GM19438 (cell line): Measurements from ENCODE around the gene OR51M1.
"Not testable (repeated sequence)": the region's sequence is repeated elsewhere in the genome, so short reads cannot be mapped to it uniquely, and the experiment has no call there.

Experiments used
- ATAC-seq: cut with Tn5 transposase; IDR thresholded peaks from one replicate; pipeline ENCODE4 v1.9.1; 2021; ENCODE audit warnings: low read depth; ENCODE audit not compliant: unreplicated experiment

OR51M1 gene, protein sequence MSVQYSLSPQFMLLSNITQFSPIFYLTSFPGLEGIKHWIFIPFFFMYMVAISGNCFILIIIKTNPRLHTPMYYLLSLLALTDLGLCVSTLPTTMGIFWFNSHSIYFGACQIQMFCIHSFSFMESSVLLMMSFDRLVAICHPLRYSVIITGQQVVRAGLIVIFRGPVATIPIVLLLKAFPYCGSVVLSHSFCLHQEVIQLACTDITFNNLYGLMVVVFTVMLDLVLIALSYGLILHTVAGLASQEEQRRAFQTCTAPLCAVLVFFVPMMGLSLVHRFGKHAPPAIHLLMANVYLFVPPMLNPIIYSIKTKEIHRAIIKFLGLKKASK

GRCh38 chr11:5383576-5383975 is at the start of gene OR51M1:
OR51M1 (plus strand) TSS chr11:5383812; CDS start chr11:5389399, 5,587 bp downstream.
- ATAC-seq, result no peak

- ATAC-seq, result no peak
Observed at GRCh38 chr11:5335170-5335569, 48.4 kb upstream of the OR51M1 start.

- ATAC-seq, result no peak
Observed at GRCh38 chr11:5336331-5336730, 47.3 kb upstream of the OR51M1 start.

GRCh38 chr11:5337253-5337652 is 46.4 kb upstream of the OR51M1 start:
- ATAC-seq, result not testable (repeated sequence)

DNA sequence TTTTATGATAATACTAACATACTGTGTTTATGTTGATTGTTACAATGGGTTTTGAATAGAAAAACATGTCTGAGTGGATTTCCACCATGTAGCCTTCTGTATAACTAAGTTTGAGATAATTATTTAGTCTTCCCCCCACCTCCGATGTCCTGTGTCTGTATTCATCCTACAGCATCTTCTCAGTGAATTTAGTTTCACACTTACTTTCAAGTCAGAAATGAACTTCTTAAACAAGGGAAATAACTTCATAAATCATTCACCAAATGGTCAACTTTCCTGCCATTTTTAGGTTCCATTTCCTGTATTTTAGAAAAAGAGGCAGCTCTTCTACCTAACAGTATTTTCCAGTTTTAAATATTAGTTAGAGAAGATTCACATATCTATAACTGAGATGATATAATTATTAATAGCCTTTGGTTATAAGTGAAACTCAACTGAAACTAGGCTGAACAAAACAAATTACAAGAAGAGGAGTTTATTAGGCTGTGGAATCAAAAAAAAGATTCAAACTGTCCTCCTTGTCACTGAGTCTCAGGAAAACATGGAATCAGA is 43.8 kb upstream of the OR51M1 start:
- ATAC-seq, result peak; percentile 81

- ATAC-seq, result no peak
Observed at GRCh38 chr11:5343474-5344335, 39.9 kb upstream of the OR51M1 start, which contains the start of gene OR51B5. OR51B5 (minus strand) TSS chr11:5343524; CDS start chr11:5343524, 0 bp downstream.

DNA sequence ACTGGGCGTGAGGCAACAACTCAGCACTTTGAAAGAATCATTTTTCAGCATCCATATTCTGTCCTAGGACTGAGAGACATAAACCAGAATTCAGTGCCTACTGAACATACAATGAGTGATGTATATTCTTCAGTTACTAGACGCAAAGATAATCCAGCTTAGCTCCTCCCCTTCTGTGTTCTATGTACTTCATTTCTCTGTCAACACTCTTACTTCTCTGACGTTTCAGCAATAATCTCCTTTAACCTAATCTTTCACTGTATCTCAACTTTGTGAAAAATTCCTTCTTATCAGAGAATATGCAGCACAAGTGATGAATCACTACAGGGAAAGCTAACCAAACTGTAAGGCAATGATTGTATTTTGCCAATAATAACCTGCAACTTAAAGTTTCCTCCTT is 37.8 kb upstream of the OR51M1 start:
- no peak for ATAC-seq

DNA sequence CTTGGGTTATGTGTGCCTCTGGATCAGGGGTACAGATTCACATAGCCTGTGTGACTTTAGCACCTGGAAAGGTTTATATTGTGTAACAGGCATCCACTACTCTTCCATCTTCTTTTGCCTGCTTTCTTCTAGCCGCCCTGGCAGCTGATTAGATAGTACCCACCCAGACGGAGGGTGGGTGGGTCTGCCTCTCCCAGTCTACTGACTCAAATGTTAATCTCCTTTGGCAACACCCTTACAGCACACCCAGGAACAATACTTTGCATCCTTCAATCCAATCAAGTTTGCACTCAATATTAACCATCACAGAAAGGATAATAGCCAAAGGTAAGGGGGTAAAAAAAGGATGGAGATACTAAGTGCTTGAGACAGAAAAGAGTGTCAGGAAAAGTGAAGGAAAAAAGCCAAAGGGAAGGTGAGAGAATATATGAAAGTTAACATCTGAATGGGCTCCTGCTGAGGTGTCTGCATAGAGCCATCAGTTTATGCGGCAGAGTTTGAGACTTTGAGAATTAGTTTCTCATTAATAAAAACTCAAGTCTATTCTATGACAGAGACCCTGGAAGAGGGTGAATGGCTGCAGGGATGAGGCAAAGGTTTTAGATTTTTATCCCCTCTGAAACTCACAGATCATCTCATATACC is 34.9 kb upstream of the OR51M1 start:
- no peak for ATAC-seq

DNA sequence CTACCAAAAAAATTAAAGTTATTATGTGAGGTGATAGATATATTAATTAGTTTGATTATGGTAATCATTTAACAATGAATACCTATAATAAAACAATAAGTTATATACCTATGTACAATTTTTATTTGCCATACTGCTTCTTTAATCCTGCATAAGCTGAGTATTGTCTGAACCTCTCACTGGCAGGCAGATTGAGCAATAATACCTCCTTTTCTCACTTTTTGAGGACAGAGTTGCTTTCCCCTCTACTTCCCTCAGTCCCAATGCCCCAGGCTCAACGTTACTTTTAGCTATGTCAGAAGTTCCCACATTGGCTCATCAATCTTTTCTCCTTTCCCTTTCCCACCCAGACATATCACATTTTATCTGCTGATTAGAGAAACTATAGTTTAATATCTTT is 34.1 kb upstream of the OR51M1 start:
- ATAC-seq, result no peak

GRCh38 chr11:5351208-5351607 is 32.4 kb upstream of the OR51M1 start, which contains the start of gene OR51B6:
OR51B6 (plus strand) TSS chr11:5351508; CDS start chr11:5351508, 0 bp downstream.
- ATAC-seq, result no peak

DNA sequence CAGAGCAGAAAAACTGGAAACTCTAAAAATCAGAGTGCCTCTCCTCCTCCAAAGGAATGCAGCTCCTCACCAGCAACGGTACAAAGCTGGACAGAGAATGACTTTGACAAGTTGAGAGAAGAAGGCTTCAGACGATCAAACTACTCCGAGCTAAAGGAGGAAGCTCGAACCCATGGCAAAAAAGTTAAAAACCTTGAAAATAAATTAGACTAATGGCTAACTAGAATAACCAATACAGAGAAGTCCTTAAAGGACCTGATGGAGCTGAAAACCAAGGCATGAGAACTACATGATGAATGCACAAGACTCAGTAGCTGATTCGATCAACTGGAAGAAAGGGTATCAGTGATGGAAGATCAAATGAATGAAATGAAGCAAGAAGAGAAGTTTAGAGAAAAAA is 27.6 kb upstream of the OR51M1 start:
- not testable (repeated sequence) for ATAC-seq

GRCh38 chr11:5362017-5362625 is 21.5 kb upstream of the OR51M1 start:
- no peak for ATAC-seq

GRCh38 chr11:5363679-5364078 is 19.9 kb upstream of the OR51M1 start:
- ATAC-seq, result no peak

DNA sequence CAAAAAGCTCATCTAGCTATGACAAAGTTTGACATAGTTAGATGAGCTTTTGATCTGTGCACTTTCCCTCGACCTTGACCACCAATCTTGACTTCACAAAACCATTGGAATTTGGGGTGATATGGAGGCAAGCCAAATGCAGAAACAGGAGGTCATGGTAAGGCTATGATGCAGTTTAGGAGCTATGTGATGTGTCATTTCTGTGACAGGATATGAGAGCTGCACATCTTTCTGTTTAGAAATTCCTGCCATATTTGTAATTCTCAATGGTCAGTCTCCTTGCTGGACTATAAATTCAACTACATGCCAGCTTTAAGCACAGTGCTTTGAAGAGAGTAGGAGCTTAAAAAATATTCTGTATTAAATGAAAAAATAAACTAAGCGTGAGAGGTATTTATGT is 19.4 kb upstream of the OR51M1 start:
- no peak for ATAC-seq

DNA sequence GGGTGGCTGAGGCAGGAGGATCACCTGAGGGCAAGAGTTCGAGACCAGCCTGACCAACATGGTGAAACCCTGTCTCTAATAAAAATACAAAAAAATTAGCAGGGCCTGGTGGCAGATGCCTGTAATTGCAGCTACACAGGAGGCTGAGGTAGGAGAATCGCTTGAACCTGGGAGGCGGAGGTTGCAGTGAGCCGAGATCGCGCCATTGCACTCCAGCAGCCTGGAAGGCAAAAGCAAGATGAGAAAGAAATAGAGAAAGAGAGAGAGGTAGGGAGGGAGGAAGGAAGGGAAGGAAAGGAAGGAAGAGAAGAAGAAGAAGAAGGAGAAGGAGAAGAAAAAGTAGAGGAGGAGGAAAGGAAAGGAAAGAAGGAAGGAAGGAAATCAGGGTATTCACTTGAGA is 17.2 kb upstream of the OR51M1 start:
- not testable (repeated sequence) for ATAC-seq

DNA sequence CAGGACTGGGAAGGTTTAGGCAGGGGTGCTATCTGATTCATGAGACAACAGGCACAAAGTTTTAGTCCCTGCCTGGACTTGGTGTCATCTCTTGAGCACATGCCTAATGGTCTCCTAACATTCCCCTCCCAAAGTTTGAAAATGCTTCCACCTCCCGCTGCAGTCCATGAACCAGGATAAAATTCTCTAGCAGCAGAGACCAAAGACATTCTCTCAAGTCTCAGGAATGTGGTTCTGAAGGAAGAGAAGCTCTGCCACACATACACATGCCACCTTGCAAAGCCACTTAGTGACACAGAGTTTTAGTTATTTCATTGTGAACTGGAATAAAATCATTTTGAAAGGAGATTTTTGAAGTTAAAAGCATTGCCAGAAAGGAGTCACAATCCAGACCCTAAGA is 16.8 kb upstream of the OR51M1 start:
- ATAC-seq, result no peak

- ATAC-seq, result no peak
Observed at GRCh38 chr11:5367448-5368074, 16.1 kb upstream of the OR51M1 start.

GRCh38 chr11:5368502-5369043 is 15.0 kb upstream of the OR51M1 start:
- ATAC-seq, result peak; percentile 52

DNA sequence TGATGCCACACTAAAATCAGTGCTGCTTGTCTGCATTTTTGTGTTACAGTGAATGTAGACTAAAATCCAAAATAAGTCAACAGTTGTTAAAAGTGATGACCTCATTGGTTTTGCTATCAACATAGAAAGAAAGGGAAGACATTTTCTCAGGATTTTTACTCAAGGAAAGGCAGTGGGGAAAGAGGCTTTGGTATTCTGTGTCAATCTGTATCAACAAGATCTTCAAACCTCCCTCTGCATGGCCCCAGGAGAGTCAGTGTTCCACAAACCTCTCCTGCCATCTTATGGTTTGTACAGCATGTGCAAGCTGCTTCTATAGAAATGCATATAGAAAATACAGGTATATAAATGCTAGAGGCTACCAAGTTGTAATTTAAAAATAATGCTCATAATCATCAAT is 13.8 kb upstream of the OR51M1 start:
- ATAC-seq, result peak; percentile 47
